ENCODE results near the gene TPSG1.
"Not testable (repeated sequence)": the region's sequence is repeated elsewhere in the genome, so short reads cannot be mapped to it uniquely, and the experiment has no call there.

The TPSG1 gene

DNA sequence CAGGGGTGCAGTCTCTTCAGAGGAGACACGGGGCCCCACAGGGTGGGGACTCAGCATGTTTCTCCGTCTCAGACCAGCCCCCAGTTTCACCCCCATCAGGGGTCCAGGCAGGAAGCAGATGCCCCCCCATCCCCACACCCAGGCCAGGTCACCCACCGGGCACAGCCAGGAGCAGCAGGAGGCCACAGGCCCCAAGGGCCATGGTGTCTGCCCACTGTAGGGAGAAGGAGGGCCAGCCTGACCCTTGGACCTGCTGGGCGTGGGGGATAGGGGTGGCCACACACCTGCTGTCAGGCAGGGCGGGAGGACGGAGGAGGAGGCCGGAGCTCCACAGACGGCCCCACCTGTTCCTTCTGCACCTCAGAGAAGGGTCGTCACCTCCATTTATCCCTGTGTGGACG lies at the start of gene TPSG1:
Gene TPSG1, minus strand, starts transcription at position 218 of the 401 bp plus-strand sequence. Its CDS starts 16 bp downstream, at position 202.
- TF ChIP-seq, protein P1, sequence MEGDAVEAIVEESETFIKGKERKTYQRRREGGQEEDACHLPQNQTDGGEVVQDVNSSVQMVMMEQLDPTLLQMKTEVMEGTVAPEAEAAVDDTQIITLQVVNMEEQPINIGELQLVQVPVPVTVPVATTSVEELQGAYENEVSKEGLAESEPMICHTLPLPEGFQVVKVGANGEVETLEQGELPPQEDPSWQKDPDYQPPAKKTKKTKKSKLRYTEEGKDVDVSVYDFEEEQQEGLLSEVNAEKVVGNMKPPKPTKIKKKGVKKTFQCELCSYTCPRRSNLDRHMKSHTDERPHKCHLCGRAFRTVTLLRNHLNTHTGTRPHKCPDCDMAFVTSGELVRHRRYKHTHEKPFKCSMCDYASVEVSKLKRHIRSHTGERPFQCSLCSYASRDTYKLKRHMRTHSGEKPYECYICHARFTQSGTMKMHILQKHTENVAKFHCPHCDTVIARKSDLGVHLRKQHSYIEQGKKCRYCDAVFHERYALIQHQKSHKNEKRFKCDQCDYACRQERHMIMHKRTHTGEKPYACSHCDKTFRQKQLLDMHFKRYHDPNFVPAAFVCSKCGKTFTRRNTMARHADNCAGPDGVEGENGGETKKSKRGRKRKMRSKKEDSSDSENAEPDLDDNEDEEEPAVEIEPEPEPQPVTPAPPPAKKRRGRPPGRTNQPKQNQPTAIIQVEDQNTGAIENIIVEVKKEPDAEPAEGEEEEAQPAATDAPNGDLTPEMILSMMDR (IDR thresholded peaks at IDR 0.05; ENCODE audit: insufficient read depth, missing control alignments) = no peak
- no peak for DNase-seq (ENCODE audit: insufficient read length, low spot score)
- no peak for FAIRE-seq

DNA sequence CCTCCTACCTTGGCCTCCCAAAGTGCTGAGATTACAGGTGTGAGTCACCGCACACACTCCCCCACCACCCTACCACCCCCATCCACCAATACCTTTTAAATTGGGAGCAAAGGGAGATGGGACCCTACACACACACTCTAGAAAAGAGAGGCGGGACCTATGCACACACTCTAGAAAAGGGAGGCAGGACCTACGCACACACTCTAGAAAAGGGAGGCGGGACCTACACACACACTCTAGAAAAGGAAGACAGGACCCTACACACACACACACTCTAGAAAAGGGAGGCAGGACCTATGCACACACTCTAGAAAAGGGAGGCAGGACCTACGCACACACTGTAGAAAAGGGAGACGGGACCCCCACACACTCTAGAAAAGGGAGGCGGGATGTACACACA lies 49.7 kb upstream of the TPSG1 start:
- FAIRE-seq = no peak
- TF ChIP-seq, protein P1 (IDR thresholded peaks at IDR 0.05; ENCODE audit: insufficient read depth, missing control alignments) = no peak
- DNase-seq (ENCODE audit: insufficient read length, low spot score) = no peak

DNA sequence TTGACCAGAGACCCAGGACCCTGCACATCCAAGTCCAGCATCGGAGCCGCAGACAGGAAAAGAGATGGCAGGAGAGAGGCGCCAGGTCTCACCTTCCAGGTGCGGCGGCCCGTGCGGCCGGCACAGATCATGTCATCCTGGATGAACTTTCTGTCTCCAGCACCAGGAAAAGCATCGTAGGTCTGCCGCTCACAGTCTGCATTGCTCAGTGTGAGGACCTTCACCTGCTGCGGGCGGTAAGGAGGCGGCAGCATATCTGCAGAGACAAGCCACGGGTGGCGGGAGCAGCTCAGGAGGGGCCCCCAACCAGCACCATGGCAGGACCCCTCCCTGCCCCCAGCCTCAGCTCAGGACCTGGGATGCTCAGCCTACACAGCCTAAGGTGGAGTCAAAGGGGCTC lies 48.7 kb upstream of the TPSG1 start:
- FAIRE-seq (no peak), DNase-seq (ENCODE audit: insufficient read length, low spot score) (no peak)
- TF ChIP-seq, protein P1 (IDR thresholded peaks at IDR 0.05; ENCODE audit: insufficient read depth, missing control alignments) = no peak

DNA sequence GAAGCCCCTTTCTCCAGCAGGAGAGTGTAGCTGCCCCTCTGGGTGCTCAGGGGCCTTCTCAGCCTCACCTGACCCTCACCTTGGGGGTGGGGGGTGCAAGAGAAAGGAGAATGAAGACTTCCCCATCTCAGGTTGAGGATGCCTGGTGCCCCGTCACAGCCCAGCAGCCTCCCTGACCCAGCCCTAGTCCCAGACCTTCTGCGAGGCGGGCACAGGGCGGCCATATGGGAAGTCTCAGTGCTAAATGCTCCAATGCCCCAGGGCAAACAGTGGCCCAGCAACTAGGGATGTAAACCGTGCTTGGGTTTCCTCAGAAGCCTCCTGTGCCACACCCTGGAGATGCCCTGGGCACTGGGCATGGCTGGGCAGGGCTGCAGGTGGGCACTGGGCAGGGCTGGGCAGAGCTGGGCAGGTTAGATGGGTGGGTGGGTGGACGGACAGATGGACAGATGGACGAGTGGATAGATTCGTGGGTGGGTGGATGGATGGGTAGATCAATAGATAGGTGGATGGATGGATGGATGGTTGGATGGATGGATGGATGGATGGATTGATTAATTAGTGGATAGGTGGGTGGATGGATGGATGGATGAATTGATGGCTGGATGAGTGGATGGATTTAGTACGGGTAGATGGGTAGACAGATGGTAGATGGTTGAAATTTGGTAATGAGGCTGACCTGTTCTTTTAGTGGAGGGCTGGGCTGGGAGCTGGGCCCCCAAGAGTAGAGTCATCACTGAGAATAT lies 47.6 kb upstream of the TPSG1 start:
- DNase-seq (ENCODE audit: insufficient read length, low spot score) (no peak), FAIRE-seq (no peak)
- TF ChIP-seq, protein P1 (IDR thresholded peaks at IDR 0.05; ENCODE audit: insufficient read depth, missing control alignments) = no peak

DNA sequence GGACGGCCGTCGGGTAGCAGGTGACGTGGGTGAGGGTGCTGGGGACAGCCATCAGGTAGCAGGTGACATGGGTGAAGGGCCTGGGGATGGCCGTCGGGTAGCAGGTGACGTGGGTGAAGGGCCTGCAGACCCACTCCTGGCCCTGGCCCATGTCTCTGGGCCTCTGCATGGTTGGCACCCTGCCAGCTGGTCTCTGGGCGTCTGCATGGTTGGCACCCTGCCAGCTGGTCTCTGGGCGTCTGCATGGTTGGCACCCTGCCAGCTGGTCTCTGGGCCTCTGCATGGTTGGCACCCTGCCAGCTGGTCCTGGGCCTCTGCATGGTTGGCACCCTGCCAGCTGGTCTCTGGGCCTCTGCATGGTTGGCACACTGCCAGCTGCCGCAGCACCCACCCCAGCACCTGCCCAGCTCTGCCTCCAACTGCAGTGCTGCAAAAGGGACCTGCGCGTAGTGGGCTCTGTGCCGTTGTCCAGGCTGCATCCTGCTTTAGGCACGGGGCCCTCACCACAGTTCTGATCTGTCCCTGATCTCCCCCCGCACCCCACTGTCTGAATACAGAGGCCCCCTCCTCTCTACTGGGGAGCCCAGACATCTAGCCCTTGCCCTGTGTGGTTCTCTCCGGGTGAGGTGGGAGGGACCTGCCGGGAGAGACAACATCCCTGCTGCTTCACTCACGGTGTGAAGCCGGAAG lies 46.8 kb upstream of the TPSG1 start:
- FAIRE-seq; DNase-seq (ENCODE audit: insufficient read length, low spot score): not testable (repeated sequence)

DNA sequence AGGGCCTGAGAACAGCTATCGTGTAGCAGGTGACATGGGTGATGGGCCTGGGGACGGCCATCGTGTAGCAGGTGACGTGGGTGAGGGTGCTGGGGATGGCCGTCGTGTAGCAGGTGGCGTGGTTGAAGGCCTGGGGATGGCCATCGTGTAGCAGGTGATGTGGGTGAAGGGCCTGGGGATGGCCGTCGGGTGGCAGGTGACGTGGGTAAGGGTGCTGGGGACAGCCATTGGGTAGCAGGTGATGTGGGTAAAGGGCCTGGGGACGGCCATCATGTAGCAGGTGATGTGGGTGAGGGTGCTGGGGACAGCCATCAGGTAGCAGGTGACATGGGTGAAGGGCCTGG lies 46.3 kb upstream of the TPSG1 start:
- TF ChIP-seq, protein P1 (IDR thresholded peaks at IDR 0.05; ENCODE audit: insufficient read depth, missing control alignments) = no peak
- no peak for FAIRE-seq
- no peak for DNase-seq (ENCODE audit: insufficient read length, low spot score)

DNA sequence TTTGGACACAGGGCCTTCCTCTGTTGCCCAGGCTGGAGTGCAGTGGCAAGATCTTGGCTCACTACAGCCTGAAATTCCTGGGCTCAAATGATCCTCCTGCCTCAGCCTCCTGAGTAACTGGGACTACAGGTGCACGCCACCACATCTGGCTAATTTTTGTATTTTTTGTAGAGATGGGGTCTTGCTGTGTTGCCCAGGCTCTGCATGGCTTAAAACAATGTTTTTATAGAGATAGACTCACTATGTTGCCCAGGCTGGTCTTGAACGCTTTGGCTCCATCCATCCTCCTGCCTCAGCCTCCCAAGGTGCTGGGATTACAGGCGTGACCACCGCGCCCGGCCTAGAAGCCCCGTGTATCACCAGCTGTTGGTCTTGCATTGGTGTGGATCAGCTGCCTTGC lies 44.4 kb upstream of the TPSG1 start:
- not testable (repeated sequence) for DNase-seq (ENCODE audit: insufficient read length, low spot score); FAIRE-seq

DNA sequence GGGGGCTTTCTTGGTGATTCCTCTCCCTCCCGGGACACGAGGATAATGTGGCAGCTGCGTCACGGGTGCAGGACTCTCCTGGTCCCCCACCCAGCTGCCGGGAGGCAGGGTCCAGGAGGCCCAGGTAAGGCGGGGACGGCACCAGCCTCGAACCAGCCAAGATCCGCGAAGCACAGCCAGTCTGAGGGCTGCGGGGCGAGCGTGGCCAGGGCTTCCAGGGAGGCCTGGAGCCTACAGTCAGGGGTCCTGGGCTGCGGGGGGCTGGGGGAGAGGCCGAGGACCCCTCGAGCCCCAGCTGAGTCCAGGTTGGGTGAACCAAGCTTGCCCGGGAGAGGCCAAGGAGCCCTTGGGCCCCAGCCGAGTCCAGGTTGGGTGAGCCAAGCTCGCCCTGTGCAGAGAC lies 40.8 kb upstream of the TPSG1 start:
- TF ChIP-seq, protein P1 (IDR thresholded peaks at IDR 0.05; ENCODE audit: insufficient read depth, missing control alignments) = no peak
- FAIRE-seq (no peak), DNase-seq (ENCODE audit: insufficient read length, low spot score) (no peak)

All from D721Med (cell line).